IMR-90 (cell line): ENCODE results near the gene CRTAC1. TPM values are rescaled to one million over a fixed set of nuclear protein-coding genes. Genes with fewer than 3 reads are reported as not detected.

Source experiments
- ATAC-seq: fragments of 200-7000 bp; cut with Tn5 transposase; 2 replicates; pipeline ENCODE4 v1.9.1; 2020; ENCODE audit warnings: low read depth, mild to moderate bottlenecking, moderate library complexity
- BruUV-seq: library from RNA; stranded (reverse); fragments of 400-500 nt; replicated peaks from 2 replicates; lab custom pipeline; 2021; lab: Mats Ljungman, UMichigan
- CTCF ChIA-PET: fragments of 300-600 bp; formaldehyde crosslinking; extraction: SDS; loops from one replicate; lab custom pipeline; 2021; ENCODE audit warnings: antibody characterized with exemption; lab: Yijun Ruan, JAX
- POLR2A ChIA-PET: fragments of 300-600 bp; sonication (Branson Sonifier 250); formaldehyde crosslinking; loops from one replicate; lab custom pipeline; 2022; ENCODE audit warnings: antibody characterized with exemption; ENCODE audit not compliant: unreplicated experiment; lab: Charles Lee
- DNase-seq: peaks from one replicate; pipeline ENCODE4 v3.0.0; 2013
- H2AFZ ChIP-seq: replicated peaks from 2 replicates; pipeline ENCODE3; 2013; ENCODE audit warnings: low read length, mild to moderate bottlenecking; ENCODE audit not compliant: poor library complexity
- H2AK5ac ChIP-seq: 2 replicates; pipeline ENCODE4 v1.6.1; 2013; ENCODE audit warnings: low read depth, low read length, inconsistent platforms
- H2AK9ac ChIP-seq: replicated peaks from 2 replicates; pipeline ENCODE3; 2013; ENCODE audit warnings: mild to moderate bottlenecking, low read depth, low read length, moderate library complexity; ENCODE audit not compliant: poor library complexity
- H2BK120ac ChIP-seq: 2 replicates; pipeline ENCODE4 v1.6.1; 2013; ENCODE audit warnings: low read depth, low read length, inconsistent platforms
- H2BK15ac ChIP-seq: 3 replicates; pipeline ENCODE4 v1.6.1; 2013; ENCODE audit warnings: low read depth, low read length, inconsistent platforms
- H2BK20ac ChIP-seq: 2 replicates; pipeline ENCODE4 v1.6.1; 2013; ENCODE audit warnings: low read depth, mild to moderate bottlenecking, inconsistent platforms, low read length, moderate library complexity
- H2BK5ac ChIP-seq: 2 replicates; pipeline ENCODE4 v1.6.1; 2013; ENCODE audit warnings: mild to moderate bottlenecking, low read depth, low read length, inconsistent platforms; ENCODE audit not compliant: poor library complexity, severe bottlenecking
- H3K14ac ChIP-seq: replicated peaks from 2 replicates; pipeline ENCODE4 v1.6.1; 2013; ENCODE audit warnings: low read depth, low read length, inconsistent platforms
- H3K18ac ChIP-seq: 2 replicates; pipeline ENCODE4 v1.6.1; 2013; ENCODE audit warnings: low read depth, low read length, control low read depth
- H3K23ac ChIP-seq: 2 replicates; pipeline ENCODE4 v1.6.1; 2013; ENCODE audit warnings: low read depth, low read length, inconsistent platforms
- H3K27ac ChIP-seq: 2 replicates; pipeline ENCODE4 v1.5.1; 2013; ENCODE audit warnings: mild to moderate bottlenecking, control low read depth, low read length; ENCODE audit not compliant: insufficient read depth
- H3K27me3 ChIP-seq: 2 replicates; pipeline ENCODE4 v1.6.1; 2013; ENCODE audit warnings: low read length; ENCODE audit not compliant: control insufficient read depth, insufficient read depth
- H3K36me3 ChIP-seq: 2 replicates; pipeline ENCODE4 v1.6.1; 2013; ENCODE audit warnings: low read length, mixed read lengths; ENCODE audit not compliant: control insufficient read depth, insufficient read depth
- H3K4ac ChIP-seq: 2 replicates; pipeline ENCODE4 v1.6.1; 2013; ENCODE audit warnings: low read depth, low read length, inconsistent platforms
- H3K4me1 ChIP-seq: 2 replicates; pipeline ENCODE4 v1.6.1; 2013; ENCODE audit warnings: low read length, mixed read lengths; ENCODE audit not compliant: control insufficient read depth, insufficient read depth
- H3K4me2 ChIP-seq: 2 replicates; pipeline ENCODE4 v1.6.1; 2013; ENCODE audit warnings: low read depth, mild to moderate bottlenecking, control low read depth, low read length, moderate library complexity
- H3K4me3 ChIP-seq: 2 replicates; pipeline ENCODE4 v1.5.1; 2013; ENCODE audit warnings: low read depth, mild to moderate bottlenecking, control low read depth, low read length, moderate library complexity; ENCODE audit not compliant: insufficient read depth
- H3K56ac ChIP-seq: 2 replicates; pipeline ENCODE4 v1.6.1; 2013; ENCODE audit warnings: low read length, inconsistent platforms; ENCODE audit not compliant: insufficient read depth; ENCODE audit errors: extremely low read depth
- H3K79me1 ChIP-seq, 2 experiments: 2 replicates each; pipeline ENCODE4 v1.6.1; 2013; ENCODE audit warnings: low read length in 2 of 2, inconsistent platforms in 1 of 2, low read depth in 1 of 2
- H3K9ac ChIP-seq: 2 replicates; pipeline ENCODE4 v1.6.1; 2013; ENCODE audit warnings: low read depth, low read length, control low read depth
- H3K9me1 ChIP-seq: 2 replicates; pipeline ENCODE4 v1.6.1; 2013; ENCODE audit warnings: low read length, inconsistent platforms; ENCODE audit not compliant: insufficient read depth
- H3K9me3 ChIP-seq: 2 replicates; pipeline ENCODE4 v1.6.1; 2013; ENCODE audit warnings: low read length; ENCODE audit not compliant: control insufficient read depth, insufficient read depth
- H4K20me1 ChIP-seq: 2 replicates; pipeline ENCODE4 v1.6.1; 2013; ENCODE audit warnings: low read length, inconsistent platforms; ENCODE audit not compliant: insufficient read depth
- H4K5ac ChIP-seq: 2 replicates; pipeline ENCODE4 v1.6.1; 2013; ENCODE audit warnings: mild to moderate bottlenecking, low read depth, low read length, control low read depth
- H4K8ac ChIP-seq, 2 experiments: 2 replicates each; pipeline ENCODE4 v1.6.1; 2013; ENCODE audit warnings: low read depth in 2 of 2, low read length in 2 of 2, control low read depth in 1 of 2, inconsistent platforms in 1 of 2
- H4K91ac ChIP-seq: 2 replicates; pipeline ENCODE4 v1.6.1; 2013; ENCODE audit warnings: low read depth, low read length, inconsistent platforms; ENCODE audit not compliant: insufficient read depth
- BHLHE40 ChIP-seq: fragments of 150-350 bp; IDR thresholded peaks from 2 replicates; pipeline ENCODE4 v1.6.1; 2016; ENCODE audit warnings: mild to moderate bottlenecking, low read depth, low read length
- CEBPB ChIP-seq: IDR thresholded peaks from 2 replicates; pipeline ENCODE4 v1.6.1; 2012; ENCODE audit warnings: low read depth, low read length, improper control_type of control experiment
- CHD1 ChIP-seq: IDR thresholded peaks from 2 replicates; pipeline ENCODE4 v1.6.1; 2012; ENCODE audit warnings: low read depth, low read length, improper control_type of control experiment
- FOS ChIP-seq: fragments of 150-350 bp; IDR thresholded peaks from 2 replicates; pipeline ENCODE4 v1.6.1; 2016; ENCODE audit warnings: low read depth, low read length
- MAZ ChIP-seq: IDR thresholded peaks from 2 replicates; pipeline ENCODE4 v1.6.1; 2012; ENCODE audit warnings: low read depth, mild to moderate bottlenecking, low read length, improper control_type of control experiment, moderate library complexity, borderline replicate concordance
- MXI1 ChIP-seq: IDR thresholded peaks from 2 replicates; pipeline ENCODE4 v1.6.1; 2012; ENCODE audit warnings: low read depth, mild to moderate bottlenecking, low read length, moderate library complexity, borderline replicate concordance
- NFE2L2 ChIP-seq: fragments of 150-350 bp; IDR thresholded peaks from 2 replicates; pipeline ENCODE4 v1.6.1; 2016; ENCODE audit warnings: low read depth, mild to moderate bottlenecking, low read length
- POLR2A ChIP-seq: IDR thresholded peaks from 2 replicates; pipeline ENCODE4 v1.6.1; 2012; ENCODE audit warnings: mild to moderate bottlenecking, low read depth, low read length
- RAD21 ChIP-seq: IDR thresholded peaks from 2 replicates; pipeline ENCODE4 v1.6.1; 2012; ENCODE audit warnings: low read length, improper control_type of control experiment
- RFX5 ChIP-seq: IDR thresholded peaks from 2 replicates; pipeline ENCODE4 v1.8.0; 2012; ENCODE audit warnings: low read depth, mild to moderate bottlenecking, low read length, moderate library complexity
- SMC3 ChIP-seq: fragments of 150-350 bp; IDR thresholded peaks from 2 replicates; pipeline ENCODE4 v1.6.1; 2016; ENCODE audit warnings: low read depth, mild to moderate bottlenecking, antibody characterized with exemption, low read length, moderate library complexity
- WGBS, 2 experiments: methylation state at CpG; one replicate each; pipeline versions ENCODE4 v1.1.5 to v1.1.7; 2013; ENCODE audit warnings: missing lambda C conversion rate in 2 of 2; ENCODE audit not compliant: insufficient read length in 1 of 2; ENCODE audit errors: extremely low coverage in 2 of 2; 5-methylcytosine and 5-hydroxymethylcytosine counted together
- dilution Hi-C: fragments of 300-500 bp; cut with HindIII; formaldehyde crosslinking; loops from one replicate; pipeline ENCODE4 v1.14.3; 2018; ENCODE audit warnings: low sequenced_read_pairs; ENCODE audit not compliant: unreplicated experiment
- in situ Hi-C: fragments of 300-500 bp; cut with MboI; formaldehyde crosslinking; loops from 3 replicates; pipeline ENCODE4 v1.14.3; 2019; ENCODE audit warnings: low sequenced_read_pairs, inconsistent platforms, mixed read lengths
- intact Hi-C: fragments of 100-400 bp; cut with micrococcal nuclease; formaldehyde crosslinking; loops from 2 replicates; pipeline ENCODE4 v1.10.0; 2022
- polyA plus RNA-seq, 3 experiments: library from polyadenylated mRNA; depleted of rRNA; stranded (reverse); fragments of >200 nt; gene quantifications; 2 replicates each; pipeline ENCODE4 v1.2.3, GENCODE V29; 2012; ENCODE audit warnings: low replicate concordance in 1 of 3
- total RNA-seq: library from RNA; depleted of rRNA; stranded (reverse); fragments of >200 nt; gene quantifications from 2 replicates; pipeline ENCODE4 v1.2.3, GENCODE V29; 2012
- TF ChIP-seq, protein P1 (sequence below): fragments of 150-350 bp; IDR thresholded peaks from 2 replicates; pipeline ENCODE4 v1.6.1; 2016; ENCODE audit warnings: low read depth, mild to moderate bottlenecking, low read length, moderate library complexity, borderline replicate concordance

The CRTAC1 gene
- total and polyA plus RNA-seq, 2 of the 4 experiments (the other 2 are of a cell fraction) = not detected

DNA sequence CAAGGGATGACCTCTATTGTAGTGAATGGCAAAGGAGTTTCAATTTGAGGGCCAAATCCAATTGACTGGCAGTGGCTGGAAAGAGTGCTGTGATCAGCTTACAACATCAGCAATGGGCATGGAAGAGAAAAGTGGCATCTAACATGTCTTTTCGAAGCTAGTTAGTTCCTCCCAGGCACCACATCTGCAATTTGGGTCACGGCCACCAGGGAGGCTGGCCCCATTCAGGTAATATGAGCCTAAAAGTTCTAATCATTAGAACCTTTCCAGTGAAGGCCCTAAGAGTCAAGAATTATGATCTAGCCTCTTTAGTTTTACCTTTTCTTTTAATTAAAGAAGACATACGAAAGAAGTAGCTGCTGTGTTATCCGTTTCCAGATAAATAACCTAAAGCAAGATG is 17.3 kb downstream of the CRTAC1 start:
- Histone ChIP-seq H3K79me1 (no peaks in the 10 kb centered on the region), H3K9me1 (no peaks in the 10 kb centered on the region), H2AK5ac (no peak overlapping the region), H3K36me3 (no peaks in the 10 kb centered on the region), H2AFZ (no peak overlapping the region), H3K18ac (no peak overlapping the region), H3K56ac (no peak overlapping the region), H3K23ac (no peak overlapping the region), H4K8ac (no peak overlapping the region), H3K27me3 (peaks cover 3% of the 10 kb centered on the region; the same call in 1 of the 2 replicates), H3K4me3 (no peak overlapping the region), H2BK15ac (no peak overlapping the region), H3K9me3 (no peaks in the 10 kb centered on the region), H2BK120ac (no peak overlapping the region), H4K5ac (no peak overlapping the region), H3K4ac (no peak overlapping the region), H2BK5ac (no peak overlapping the region), H2AK9ac (no peak overlapping the region), H3K9ac (no peak overlapping the region), H2BK20ac (no peak overlapping the region), H3K4me2 (no peak overlapping the region), H4K91ac (no peak overlapping the region), H3K14ac (no peak overlapping the region), H3K27ac (no peak overlapping the region), H3K4me1 (no peaks in the 10 kb centered on the region), H4K20me1 (no peaks in the 10 kb centered on the region)
- intact Hi-C loops (no loop called here), dilution Hi-C loops (no loop called here), in situ Hi-C loops (no loop called here)
- BruUV-seq = no TSS peak
- DNase-seq (no peak), ATAC-seq (no peak)
- no peak for TF ChIP-seq RFX5
- TF ChIP-seq, protein P1, sequence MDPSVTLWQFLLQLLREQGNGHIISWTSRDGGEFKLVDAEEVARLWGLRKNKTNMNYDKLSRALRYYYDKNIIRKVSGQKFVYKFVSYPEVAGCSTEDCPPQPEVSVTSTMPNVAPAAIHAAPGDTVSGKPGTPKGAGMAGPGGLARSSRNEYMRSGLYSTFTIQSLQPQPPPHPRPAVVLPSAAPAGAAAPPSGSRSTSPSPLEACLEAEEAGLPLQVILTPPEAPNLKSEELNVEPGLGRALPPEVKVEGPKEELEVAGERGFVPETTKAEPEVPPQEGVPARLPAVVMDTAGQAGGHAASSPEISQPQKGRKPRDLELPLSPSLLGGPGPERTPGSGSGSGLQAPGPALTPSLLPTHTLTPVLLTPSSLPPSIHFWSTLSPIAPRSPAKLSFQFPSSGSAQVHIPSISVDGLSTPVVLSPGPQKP = no peak
- TF ChIP-seq MXI1 = no peak
- no peak for TF ChIP-seq CHD1
- TF ChIP-seq POLR2A = no peak
- no peak for TF ChIP-seq BHLHE40
- TF ChIP-seq RAD21 = no peak
- no peak for TF ChIP-seq NFE2L2
- no peak for TF ChIP-seq MAZ
- TF ChIP-seq SMC3 = no peak
- no peak for TF ChIP-seq FOS
- no peak for TF ChIP-seq CEBPB
- CTCF ChIA-PET = no interaction called here
- POLR2A ChIA-PET = no interaction called here
- WGBS, 2 experiments = 40% methylated on average over 1 of the region's 4 CpGs; no CpG with 5 or more reads in 1 of the 2 experiments
